CD4-positive, alpha-beta T cell treated with Interleukin-2 at 100 ng/mL for 4 hours (primary cell): Measurements from ENCODE around the gene ADRA1B.
"Not testable (repeated sequence)": the region's sequence is repeated elsewhere in the genome, so short reads cannot be mapped to it uniquely, and the experiment has no call there.

Source experiments
- DNase-seq: peaks from one replicate; pipeline ENCODE4 v3.0.0-alpha.2; 2020; ENCODE audit warnings: low spot score

Gene ADRA1B

GRCh38 chr5:159969966-159970365 is 53.7 kb downstream of the ADRA1B start:
- DNase-seq = no peak

- DNase-seq = no peak
Observed at GRCh38 chr5:159971038-159971437, 54.8 kb downstream of the ADRA1B start.

GRCh38 chr5:159971514-159971913 is 55.2 kb downstream of the ADRA1B start:
- no peak for DNase-seq

- DNase-seq = no peak
Observed at GRCh38 chr5:159971931-159972461, 55.7 kb downstream of the ADRA1B start.

- DNase-seq = no peak
Observed at GRCh38 chr5:159972538-159973362, 56.5 kb downstream of the ADRA1B start.

- DNase-seq = no peak
Observed at GRCh38 chr5:159975462-159976019, 59.3 kb downstream of the ADRA1B start.

- DNase-seq = no peak
Observed at GRCh38 chr5:159976921-159977320, 60.6 kb downstream of the ADRA1B start.

- DNase-seq = no peak
Observed at GRCh38 chr5:159978358-159978757, 62.1 kb downstream of the ADRA1B start.

GRCh38 chr5:159982421-159983173 is 66.3 kb downstream of the ADRA1B start:
- DNase-seq = no peak

GRCh38 chr5:159987031-159987674 is 70.9 kb downstream of the ADRA1B start:
- peak; percentile 70 for DNase-seq

- no peak for DNase-seq
Observed at GRCh38 chr5:159990506-159990905, 74.2 kb downstream of the ADRA1B start.

- DNase-seq = no peak
Observed at GRCh38 chr5:159992566-159992965, 76.3 kb downstream of the ADRA1B start.

GRCh38 chr5:159993194-159993593 is 76.9 kb downstream of the ADRA1B start:
- DNase-seq = no peak

GRCh38 chr5:159995907-159996306 is 79.6 kb downstream of the ADRA1B start:
- DNase-seq = no peak

- DNase-seq = no peak
Observed at GRCh38 chr5:160001457-160001856, 85.2 kb downstream of the ADRA1B start.

- no peak for DNase-seq
Observed at GRCh38 chr5:160007514-160007913, 91.2 kb downstream of the ADRA1B start.

- not testable (repeated sequence) for DNase-seq
Observed at GRCh38 chr5:160008529-160008876, 92.2 kb downstream of the ADRA1B start.

GRCh38 chr5:160008877-160009590 is 92.8 kb downstream of the ADRA1B start, which contains the start of gene TTC1:
Gene TTC1, plus strand, starts transcription at chr5:160009139. Its CDS starts 1,390 bp downstream, at chr5:160010529.
- peak; percentile 96 for DNase-seq

GRCh38 chr5:160009591-160009989 is 93.3 kb downstream of the ADRA1B start:
- DNase-seq = no peak

- no peak for DNase-seq
Observed at GRCh38 chr5:160011471-160011870, 95.2 kb downstream of the ADRA1B start.

GRCh38 chr5:160014197-160014596 is 97.9 kb downstream of the ADRA1B start:
- DNase-seq = not testable (repeated sequence)
